Mammary epithelial cell (primary cell): ENCODE measurements around the gene JAKMIP3.

Experiments used
- EZH2 ChIP-seq: IDR thresholded peaks from 2 replicates; pipeline ENCODE4 v1.6.1; 2012; ENCODE audit warnings: low read length, inconsistent platforms, borderline replicate concordance
- TF ChIP-seq, protein P1 (sequence below), 2 donors: IDR thresholded peaks in 1 of 2; conservative IDR thresholded peaks in 1 of 2; 2 replicates each; pipeline ENCODE4 v1.5.1; 2011 to 2012; ENCODE audit warnings: inconsistent platforms in 2 of 2, low read length in 2 of 2, mild to moderate bottlenecking in 2 of 2, control low read depth in 1 of 2, low read depth in 1 of 2; ENCODE audit not compliant: insufficient read depth in 1 of 2; ENCODE audit errors: extremely low read depth in 1 of 2

DNA sequence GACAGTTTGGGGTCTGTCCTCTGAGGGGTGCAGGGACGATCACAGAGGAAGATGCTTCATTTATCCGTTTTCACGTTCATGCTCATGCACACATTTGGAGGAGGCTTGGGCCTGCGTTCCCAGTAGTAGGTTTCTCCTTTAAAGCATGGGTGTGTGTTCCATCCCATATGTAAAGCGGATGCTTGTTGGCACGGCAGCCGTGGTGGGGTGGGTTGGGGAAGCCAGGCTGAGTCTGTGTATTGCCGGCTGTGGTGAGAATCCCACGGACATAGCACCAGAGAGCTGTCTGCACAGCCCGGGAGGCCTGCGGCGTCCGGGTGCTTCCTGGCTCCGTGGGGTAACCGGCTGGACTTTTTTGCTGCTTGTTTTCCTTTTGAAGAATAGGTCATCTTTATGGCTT, 440 bp downstream of the JAKMIP3 start:
- TF ChIP-seq, protein P1, sequence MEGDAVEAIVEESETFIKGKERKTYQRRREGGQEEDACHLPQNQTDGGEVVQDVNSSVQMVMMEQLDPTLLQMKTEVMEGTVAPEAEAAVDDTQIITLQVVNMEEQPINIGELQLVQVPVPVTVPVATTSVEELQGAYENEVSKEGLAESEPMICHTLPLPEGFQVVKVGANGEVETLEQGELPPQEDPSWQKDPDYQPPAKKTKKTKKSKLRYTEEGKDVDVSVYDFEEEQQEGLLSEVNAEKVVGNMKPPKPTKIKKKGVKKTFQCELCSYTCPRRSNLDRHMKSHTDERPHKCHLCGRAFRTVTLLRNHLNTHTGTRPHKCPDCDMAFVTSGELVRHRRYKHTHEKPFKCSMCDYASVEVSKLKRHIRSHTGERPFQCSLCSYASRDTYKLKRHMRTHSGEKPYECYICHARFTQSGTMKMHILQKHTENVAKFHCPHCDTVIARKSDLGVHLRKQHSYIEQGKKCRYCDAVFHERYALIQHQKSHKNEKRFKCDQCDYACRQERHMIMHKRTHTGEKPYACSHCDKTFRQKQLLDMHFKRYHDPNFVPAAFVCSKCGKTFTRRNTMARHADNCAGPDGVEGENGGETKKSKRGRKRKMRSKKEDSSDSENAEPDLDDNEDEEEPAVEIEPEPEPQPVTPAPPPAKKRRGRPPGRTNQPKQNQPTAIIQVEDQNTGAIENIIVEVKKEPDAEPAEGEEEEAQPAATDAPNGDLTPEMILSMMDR (conservative IDR thresholded peaks at IDR 0.05 in 1 of 2, IDR thresholded peaks at IDR 0.05 in 1 of 2; ENCODE audit: extremely low read depth in 1 of 2, insufficient read depth in 1 of 2, low read depth in 1 of 2, low read length in 2 of 2): no peak
- no peak for TF ChIP-seq EZH2
